HK-2 (cell line): ENCODE data around the gene ARHGEF25.
"Not testable (repeated sequence)": the region's sequence is repeated elsewhere in the genome, so short reads cannot be mapped to it uniquely, and the experiment has no call there.

Source experiments
- DNase-seq: peaks from one replicate; pipeline ENCODE4 v3.0.0-alpha.2; 2018; ENCODE audit not compliant: unreplicated experiment

Gene ARHGEF25

GRCh38 chr12:57636731-57637130 is 25.5 kb downstream of the ARHGEF25 start:
- DNase-seq: not testable (repeated sequence)

GRCh38 chr12:57637364-57637763 is 26.1 kb downstream of the ARHGEF25 start:
- DNase-seq: no peak

- DNase-seq: no peak
These were observed 26.9 kb downstream of the ARHGEF25 start for GRCh38 chr12:57638096-57638495.

- DNase-seq: no peak
These were observed 29.2 kb downstream of the ARHGEF25 start for GRCh38 chr12:57640175-57641042.

- no peak for DNase-seq
These were observed 30.6 kb downstream of the ARHGEF25 start for GRCh38 chr12:57641699-57642442.

GRCh38 chr12:57645990-57646658 is 34.9 kb downstream of the ARHGEF25 start:
- DNase-seq: not testable (repeated sequence)

- not testable (repeated sequence) for DNase-seq
These were observed 35.4 kb downstream of the ARHGEF25 start for GRCh38 chr12:57646659-57647049.

- DNase-seq: no peak
These were observed 42.8 kb downstream of the ARHGEF25 start for GRCh38 chr12:57654042-57654441.

- DNase-seq: no peak
These were observed 44.5 kb downstream of the ARHGEF25 start for GRCh38 chr12:57655541-57656240.

- not testable (repeated sequence) for DNase-seq
These were observed 45.2 kb downstream of the ARHGEF25 start for GRCh38 chr12:57656408-57656807.

- no peak for DNase-seq
These were observed 46.5 kb downstream of the ARHGEF25 start for GRCh38 chr12:57657744-57658143.

- no peak for DNase-seq
These were observed 47.7 kb downstream of the ARHGEF25 start for GRCh38 chr12:57658890-57659289.

- no peak for DNase-seq
These were observed 50.1 kb downstream of the ARHGEF25 start for GRCh38 chr12:57661376-57661775.

GRCh38 chr12:57665066-57665820 is 54.0 kb downstream of the ARHGEF25 start:
- not testable (repeated sequence) for DNase-seq
